Measurements from ENCODE around the gene TCOF1.

TCOF1 gene, protein sequence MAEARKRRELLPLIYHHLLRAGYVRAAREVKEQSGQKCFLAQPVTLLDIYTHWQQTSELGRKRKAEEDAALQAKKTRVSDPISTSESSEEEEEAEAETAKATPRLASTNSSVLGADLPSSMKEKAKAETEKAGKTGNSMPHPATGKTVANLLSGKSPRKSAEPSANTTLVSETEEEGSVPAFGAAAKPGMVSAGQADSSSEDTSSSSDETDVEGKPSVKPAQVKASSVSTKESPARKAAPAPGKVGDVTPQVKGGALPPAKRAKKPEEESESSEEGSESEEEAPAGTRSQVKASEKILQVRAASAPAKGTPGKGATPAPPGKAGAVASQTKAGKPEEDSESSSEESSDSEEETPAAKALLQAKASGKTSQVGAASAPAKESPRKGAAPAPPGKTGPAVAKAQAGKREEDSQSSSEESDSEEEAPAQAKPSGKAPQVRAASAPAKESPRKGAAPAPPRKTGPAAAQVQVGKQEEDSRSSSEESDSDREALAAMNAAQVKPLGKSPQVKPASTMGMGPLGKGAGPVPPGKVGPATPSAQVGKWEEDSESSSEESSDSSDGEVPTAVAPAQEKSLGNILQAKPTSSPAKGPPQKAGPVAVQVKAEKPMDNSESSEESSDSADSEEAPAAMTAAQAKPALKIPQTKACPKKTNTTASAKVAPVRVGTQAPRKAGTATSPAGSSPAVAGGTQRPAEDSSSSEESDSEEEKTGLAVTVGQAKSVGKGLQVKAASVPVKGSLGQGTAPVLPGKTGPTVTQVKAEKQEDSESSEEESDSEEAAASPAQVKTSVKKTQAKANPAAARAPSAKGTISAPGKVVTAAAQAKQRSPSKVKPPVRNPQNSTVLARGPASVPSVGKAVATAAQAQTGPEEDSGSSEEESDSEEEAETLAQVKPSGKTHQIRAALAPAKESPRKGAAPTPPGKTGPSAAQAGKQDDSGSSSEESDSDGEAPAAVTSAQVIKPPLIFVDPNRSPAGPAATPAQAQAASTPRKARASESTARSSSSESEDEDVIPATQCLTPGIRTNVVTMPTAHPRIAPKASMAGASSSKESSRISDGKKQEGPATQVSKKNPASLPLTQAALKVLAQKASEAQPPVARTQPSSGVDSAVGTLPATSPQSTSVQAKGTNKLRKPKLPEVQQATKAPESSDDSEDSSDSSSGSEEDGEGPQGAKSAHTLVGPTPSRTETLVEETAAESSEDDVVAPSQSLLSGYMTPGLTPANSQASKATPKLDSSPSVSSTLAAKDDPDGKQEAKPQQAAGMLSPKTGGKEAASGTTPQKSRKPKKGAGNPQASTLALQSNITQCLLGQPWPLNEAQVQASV (N-terminal part only)

DNA sequence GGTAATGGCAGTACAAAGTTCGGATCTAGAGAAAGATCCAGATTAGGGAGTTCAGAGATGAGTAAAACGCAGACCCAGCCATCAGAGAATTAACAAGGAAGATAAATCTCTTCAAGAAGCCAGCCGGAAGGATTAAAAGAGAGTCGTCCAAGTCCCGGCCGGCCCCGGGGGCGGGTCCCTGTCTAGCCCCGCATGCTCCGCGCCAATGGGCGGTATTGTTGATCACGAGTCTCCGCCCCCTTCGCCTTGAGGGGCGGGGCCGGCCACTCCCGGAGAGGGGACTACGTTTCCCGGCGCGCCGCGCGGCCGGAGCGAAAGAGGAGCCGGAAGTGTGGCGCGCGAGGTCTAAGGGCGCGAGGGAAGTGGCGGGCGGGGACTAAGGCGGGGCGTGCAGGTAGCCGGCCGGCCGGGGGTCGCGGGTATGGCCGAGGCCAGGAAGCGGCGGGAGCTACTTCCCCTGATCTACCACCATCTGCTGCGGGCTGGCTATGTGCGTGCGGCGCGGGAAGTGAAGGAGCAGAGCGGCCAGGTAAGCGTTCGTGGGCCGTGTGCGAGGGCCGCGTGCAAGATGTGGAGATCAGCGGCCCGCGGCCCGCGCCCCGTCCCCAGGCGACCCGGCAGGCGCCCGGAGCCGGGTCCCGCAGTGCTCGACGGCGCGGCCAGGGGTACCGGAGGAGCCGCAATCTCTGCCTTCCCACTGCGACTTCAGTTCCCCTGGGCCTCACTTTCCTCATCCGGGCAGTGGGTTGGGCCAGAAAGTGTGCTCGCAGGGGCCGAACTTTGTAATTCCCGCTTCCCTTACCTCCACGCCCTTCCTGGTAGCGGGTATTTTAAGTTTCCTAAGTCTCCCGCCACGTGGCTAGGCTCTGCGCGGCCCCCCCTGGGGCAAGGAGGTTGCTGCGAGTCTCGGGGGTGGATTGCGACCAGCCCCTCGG lies at the start of gene TCOF1:
TSS of gene TCOF1 (plus strand) at position 372 of the 935 bp plus-strand sequence. CDS start at position 422, 50 bp downstream.
- Histone ChIP-seq H4K20me1 (peaks cover 43% of the 10 kb centered on the region), H3K4me1 (peaks cover 27% of the 10 kb centered on the region), H3K36me3 (peaks cover 35% of the 10 kb centered on the region), H3K27ac (peak within 1 kb of the TSS; percentile 88), H3K9ac (peak within 1 kb of the TSS; percentile 90), H3K9me3 (no peaks in the 10 kb centered on the region), H3K4me2 (peak within 1 kb of the TSS; percentile 71), H3K27me3 (no peaks in the 10 kb centered on the region), H3K4me3 (peak within 1 kb of the TSS; percentile 92)
- TF ChIP-seq Cebpa-rat (IDR thresholded peaks at IDR 0.05): no peak

DNA sequence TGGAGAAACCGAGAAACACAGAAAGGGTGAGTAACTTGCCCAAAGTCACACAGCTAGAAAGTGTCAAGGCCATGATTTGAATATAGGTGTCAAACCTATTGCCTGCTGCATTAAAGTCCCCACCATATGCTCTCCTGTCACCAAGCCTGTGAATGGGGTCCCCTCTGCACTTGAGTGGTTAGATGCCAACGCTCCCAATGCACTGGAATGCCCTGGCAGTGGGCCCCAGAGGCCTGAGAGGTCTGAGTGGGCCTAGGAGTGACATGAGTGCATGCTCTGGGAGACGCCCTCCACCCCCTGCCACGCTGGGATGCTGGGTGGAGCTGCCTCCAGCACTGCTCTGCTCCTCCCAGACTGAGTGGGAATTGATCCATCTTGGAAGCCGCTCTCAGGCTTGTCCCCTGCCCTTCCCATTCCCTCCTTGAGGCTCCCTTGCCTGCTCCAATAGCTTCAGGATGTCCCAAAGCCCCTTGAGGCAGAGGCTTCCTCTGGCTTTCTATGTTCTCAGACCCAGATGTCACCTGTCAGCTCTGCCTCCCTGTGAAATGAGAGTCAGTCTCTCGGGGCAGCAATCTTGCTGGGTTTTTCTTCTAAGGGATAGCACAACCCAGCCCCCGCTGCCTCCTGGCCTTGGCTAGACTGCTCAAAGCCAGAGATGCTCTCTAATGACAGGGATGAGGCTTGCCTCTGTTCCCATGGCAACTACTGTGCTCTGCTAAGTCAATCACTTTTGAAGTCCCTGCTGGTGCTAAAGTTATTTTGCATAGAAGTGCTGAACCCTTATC lies 48.2 kb upstream of the TCOF1 start:
- H4K20me1 ChIP-seq: no peaks in the 10 kb centered on the region
- H3K4me1 ChIP-seq: peaks cover 26% of the 10 kb centered on the region
- no peak overlapping the region for H3K4me3 ChIP-seq
- H3K36me3 ChIP-seq: no peaks in the 10 kb centered on the region
- H3K27ac ChIP-seq: no peak overlapping the region
- H3K27me3 ChIP-seq: no peaks in the 10 kb centered on the region
- H3K9me3 ChIP-seq: no peaks in the 10 kb centered on the region
- TF ChIP-seq Cebpa-rat (IDR thresholded peaks at IDR 0.05): no peak
- no peak overlapping the region for H3K9ac ChIP-seq
- peak overlapping the region; percentile 62 for H3K4me2 ChIP-seq

DNA sequence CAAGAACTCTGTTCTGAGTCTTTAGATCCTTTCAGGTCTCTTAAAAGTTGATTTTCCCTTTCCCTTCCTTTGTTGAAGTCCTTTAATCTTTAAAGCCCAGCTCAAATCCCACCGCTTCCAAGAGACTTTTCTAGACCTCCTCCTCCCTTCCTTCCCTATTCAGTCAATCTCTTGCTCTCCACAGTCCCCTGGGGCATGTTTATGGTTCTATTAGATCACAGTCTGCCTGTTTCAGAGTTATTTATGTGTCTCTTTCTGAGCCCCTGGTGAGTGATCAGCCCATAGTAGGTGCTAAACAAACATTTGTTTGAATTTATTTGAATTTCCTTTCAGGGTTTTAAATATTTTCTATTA lies 47.6 kb upstream of the TCOF1 start:
- Histone ChIP-seq H3K9me3 (no peaks in the 10 kb centered on the region), H3K4me1 (peaks cover 26% of the 10 kb centered on the region), H4K20me1 (no peaks in the 10 kb centered on the region), H3K9ac (no peak overlapping the region), H3K27ac (no peak overlapping the region), H3K4me3 (no peak overlapping the region), H3K36me3 (no peaks in the 10 kb centered on the region), H3K4me2 (peak overlapping the region; percentile 62), H3K27me3 (no peaks in the 10 kb centered on the region)
- no peak for TF ChIP-seq Cebpa-rat (IDR thresholded peaks at IDR 0.05)

DNA sequence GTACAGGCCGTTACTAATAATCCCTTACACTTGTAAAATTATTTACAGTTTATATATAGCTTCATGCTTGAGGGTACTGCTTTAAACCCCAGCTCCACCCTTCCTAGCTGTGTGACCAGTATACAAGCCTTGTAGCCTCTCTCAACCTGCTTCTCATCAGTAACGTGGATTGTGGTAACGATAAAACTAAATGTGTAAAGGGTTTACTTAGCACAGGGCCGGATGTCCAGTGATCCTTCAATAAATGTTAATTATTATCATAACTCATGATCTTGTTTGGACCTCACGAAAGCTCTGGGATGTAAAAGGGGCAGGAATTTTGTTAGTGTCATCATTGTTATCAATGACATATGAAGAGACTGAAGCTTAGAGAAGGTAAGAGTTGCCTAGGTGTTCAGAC lies 47.3 kb upstream of the TCOF1 start:
- Histone ChIP-seq H3K4me2 (peak overlapping the region; percentile 62), H3K27me3 (no peaks in the 10 kb centered on the region), H3K9ac (no peak overlapping the region), H3K27ac (no peak overlapping the region), H3K9me3 (no peaks in the 10 kb centered on the region), H3K36me3 (no peaks in the 10 kb centered on the region), H3K4me1 (peaks cover 26% of the 10 kb centered on the region), H4K20me1 (no peaks in the 10 kb centered on the region), H3K4me3 (no peak overlapping the region)
- TF ChIP-seq Cebpa-rat (IDR thresholded peaks at IDR 0.05): no peak

DNA sequence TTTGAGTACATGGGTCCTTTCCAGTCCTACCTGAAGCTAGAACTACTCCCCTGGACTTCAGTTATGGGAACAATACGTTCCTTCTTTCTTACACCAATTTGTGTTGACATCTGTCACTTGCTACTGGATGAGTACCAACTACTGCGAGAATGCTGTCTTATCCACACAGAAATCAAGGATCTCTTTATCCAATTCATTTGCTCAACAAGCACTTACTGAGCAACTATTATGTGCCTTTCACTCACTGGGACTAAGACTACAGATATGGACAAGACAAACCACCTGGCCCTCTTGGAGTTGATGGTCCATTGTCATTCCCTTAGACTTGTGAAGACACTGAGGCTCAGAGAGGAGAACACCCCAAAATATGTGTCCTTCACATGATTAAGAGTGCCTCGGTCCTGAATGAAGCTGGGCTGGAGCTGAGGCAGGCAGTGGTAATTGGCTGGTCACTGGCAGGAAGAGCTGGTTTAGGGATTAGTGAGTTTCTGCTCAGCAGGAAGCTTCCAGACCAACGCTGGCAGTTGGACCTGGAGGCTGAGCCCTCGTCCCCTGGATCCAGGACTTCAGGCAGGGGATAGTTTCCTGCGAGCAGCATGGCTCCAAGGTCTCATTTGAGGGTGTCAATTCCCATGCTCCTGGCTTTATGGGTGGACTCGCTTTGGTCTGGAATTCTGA lies 46.3 kb upstream of the TCOF1 start:
- Histone ChIP-seq H3K9me3 (no peaks in the 10 kb centered on the region), H3K4me2 (no peak overlapping the region), H3K36me3 (no peaks in the 10 kb centered on the region), H3K9ac (no peak overlapping the region), H3K4me3 (no peak overlapping the region), H4K20me1 (no peaks in the 10 kb centered on the region), H3K27ac (no peak overlapping the region), H3K4me1 (peaks cover 26% of the 10 kb centered on the region), H3K27me3 (no peaks in the 10 kb centered on the region)
- TF ChIP-seq Cebpa-rat (IDR thresholded peaks at IDR 0.05): no peak

DNA sequence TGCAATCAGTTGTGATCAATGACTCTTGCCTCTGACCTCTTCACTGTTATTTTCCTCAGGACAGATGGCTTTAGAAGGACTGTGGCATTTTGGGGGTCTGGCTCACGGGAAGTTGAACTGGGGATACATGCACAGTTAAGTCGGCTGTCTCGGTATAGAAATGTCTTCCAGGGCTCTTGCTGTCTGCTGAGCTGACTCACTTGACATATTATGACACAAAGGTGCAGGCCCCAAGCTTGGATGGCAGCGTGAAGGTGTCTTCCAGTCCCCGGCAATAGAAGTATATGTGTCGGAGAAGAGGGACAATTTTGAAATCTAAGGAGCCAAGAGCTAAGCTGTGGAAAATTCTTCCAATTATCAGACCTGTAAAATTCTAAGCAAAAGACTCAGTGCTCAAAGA lies 45.0 kb upstream of the TCOF1 start:
- no peak overlapping the region for H3K27ac ChIP-seq
- H3K9ac ChIP-seq: no peak overlapping the region
- peaks cover 26% of the 10 kb centered on the region for H3K4me1 ChIP-seq
- no peak overlapping the region for H3K4me2 ChIP-seq
- TF ChIP-seq Cebpa-rat (IDR thresholded peaks at IDR 0.05): no peak
- no peaks in the 10 kb centered on the region for H3K27me3 ChIP-seq
- no peaks in the 10 kb centered on the region for H3K36me3 ChIP-seq
- no peak overlapping the region for H3K4me3 ChIP-seq
- no peaks in the 10 kb centered on the region for H4K20me1 ChIP-seq
- H3K9me3 ChIP-seq: no peaks in the 10 kb centered on the region

DNA sequence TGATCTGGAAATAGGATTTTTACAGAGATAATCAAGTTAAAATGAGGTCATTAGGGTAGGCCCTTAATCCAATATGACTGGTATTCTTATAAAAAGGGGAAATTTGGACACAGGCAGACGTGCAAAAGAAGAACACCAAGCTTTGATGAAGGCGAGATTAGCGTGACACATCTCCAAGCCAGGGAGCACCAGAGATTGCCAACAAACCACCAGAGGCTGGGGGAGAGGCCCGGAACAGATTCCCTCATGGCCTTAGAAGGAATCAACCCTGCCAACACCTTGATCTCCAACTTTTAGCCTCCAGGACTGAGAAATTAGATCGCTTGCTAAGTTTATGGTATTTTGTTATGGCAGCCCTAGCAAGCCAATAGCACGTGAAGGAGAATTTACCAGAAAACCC lies 44.0 kb upstream of the TCOF1 start:
- Histone ChIP-seq H3K9ac (no peak overlapping the region), H3K4me2 (peak overlapping the region; percentile 46), H3K9me3 (no peaks in the 10 kb centered on the region), H4K20me1 (no peaks in the 10 kb centered on the region), H3K27me3 (no peaks in the 10 kb centered on the region), H3K4me1 (peaks cover 27% of the 10 kb centered on the region), H3K27ac (no peak overlapping the region), H3K36me3 (no peaks in the 10 kb centered on the region), H3K4me3 (no peak overlapping the region)
- no peak for TF ChIP-seq Cebpa-rat (IDR thresholded peaks at IDR 0.05)

Data from BLaER1 (cell line).